ENCODE measurements around the gene SCYL3. TPM values are rescaled to one million over a fixed set of nuclear protein-coding genes. Genes with fewer than 3 reads are reported as not detected.
"Not testable (repeated sequence)": the region's sequence is repeated elsewhere in the genome, so short reads cannot be mapped to it uniquely, and the experiment has no call there.

Gene SCYL3
- total RNA-seq, 1 donor from 2014 or later: 6.4 TPM

- Histone ChIP-seq H3K27me3 (ENCODE audit: control insufficient read depth, insufficient read depth, low read length) (no peaks in the 10 kb centered on the region), H3K36me3 (ENCODE audit: control insufficient read depth, insufficient read depth, low read length) (no peaks in the 10 kb centered on the region), H3K4me3 (ENCODE audit: low read depth, low read length) (no peak overlapping the region)
- no peak for TF ChIP-seq CTCF (IDR thresholded peaks at IDR 0.05; ENCODE audit: insufficient read depth, low read length, poor library complexity, severe bottlenecking)
- DNase-seq (ENCODE audit: low read depth): no peak
These were observed 20.8 kb downstream of the SCYL3 start for GRCh38 chr1:169872906-169873305.

- not testable (repeated sequence) for H3K4me3 ChIP-seq (ENCODE audit: low read depth, low read length); H3K27me3 ChIP-seq (ENCODE audit: control insufficient read depth, insufficient read depth, low read length); H3K36me3 ChIP-seq (ENCODE audit: control insufficient read depth, insufficient read depth, low read length); DNase-seq (ENCODE audit: low read depth)
These were observed 21.7 kb downstream of the SCYL3 start for GRCh38 chr1:169871988-169872387.

- DNase-seq (ENCODE audit: low read depth): no peak
- TF ChIP-seq CTCF (IDR thresholded peaks at IDR 0.05; ENCODE audit: insufficient read depth, low read length, poor library complexity, severe bottlenecking): no peak
- Histone ChIP-seq H3K4me3 (ENCODE audit: low read depth, low read length) (no peak overlapping the region), H3K36me3 (ENCODE audit: control insufficient read depth, insufficient read depth, low read length) (no peaks in the 10 kb centered on the region), H3K27me3 (ENCODE audit: control insufficient read depth, insufficient read depth, low read length) (no peaks in the 10 kb centered on the region)
These were observed 24.3 kb downstream of the SCYL3 start for GRCh38 chr1:169869426-169869825.

- H3K27me3 ChIP-seq (ENCODE audit: control insufficient read depth, insufficient read depth, low read length): no peaks in the 10 kb centered on the region
- no peak for TF ChIP-seq CTCF (IDR thresholded peaks at IDR 0.05; ENCODE audit: insufficient read depth, low read length, poor library complexity, severe bottlenecking)
- H3K4me3 ChIP-seq (ENCODE audit: low read depth, low read length): no peak overlapping the region
- no peak for DNase-seq (ENCODE audit: low read depth)
- no peaks in the 10 kb centered on the region for H3K36me3 ChIP-seq (ENCODE audit: control insufficient read depth, insufficient read depth, low read length)
These were observed 24.7 kb downstream of the SCYL3 start for GRCh38 chr1:169868978-169869377.

- DNase-seq (ENCODE audit: low read depth): no peak
These were observed 26.6 kb downstream of the SCYL3 start for GRCh38 chr1:169867012-169867675.

GRCh38 chr1:169866577-169866976 is 27.1 kb downstream of the SCYL3 start:
- no peak for DNase-seq (ENCODE audit: low read depth)
- H3K36me3 ChIP-seq (ENCODE audit: control insufficient read depth, insufficient read depth, low read length): peaks cover 2% of the 10 kb centered on the region
- TF ChIP-seq CTCF (IDR thresholded peaks at IDR 0.05; ENCODE audit: insufficient read depth, low read length, poor library complexity, severe bottlenecking): no peak
- no peak overlapping the region for H3K4me3 ChIP-seq (ENCODE audit: low read depth, low read length)
- no peaks in the 10 kb centered on the region for H3K27me3 ChIP-seq (ENCODE audit: control insufficient read depth, insufficient read depth, low read length)

More at GRCh38 chr1:169867012-169867675, 26.6 kb downstream of the SCYL3 start:
- no peak for TF ChIP-seq CTCF (IDR thresholded peaks at IDR 0.05; ENCODE audit: insufficient read depth, low read length, poor library complexity, severe bottlenecking)
- H3K36me3 ChIP-seq (ENCODE audit: control insufficient read depth, insufficient read depth, low read length): no peaks in the 10 kb centered on the region
- no peak overlapping the region for H3K4me3 ChIP-seq (ENCODE audit: low read depth, low read length)
- H3K27me3 ChIP-seq (ENCODE audit: control insufficient read depth, insufficient read depth, low read length): no peaks in the 10 kb centered on the region

GRCh38 chr1:169864531-169864930 is 29.2 kb downstream of the SCYL3 start:
- not testable (repeated sequence) for H3K36me3 ChIP-seq (ENCODE audit: control insufficient read depth, insufficient read depth, low read length); DNase-seq (ENCODE audit: low read depth); H3K4me3 ChIP-seq (ENCODE audit: low read depth, low read length); H3K27me3 ChIP-seq (ENCODE audit: control insufficient read depth, insufficient read depth, low read length)

Data from kidney epithelial cell (primary cell).